ENCODE measurements around the gene CREBBP.

- TF ChIP-seq USF1 (IDR thresholded peaks at IDR 0.05) (no peak), CREB1 (IDR thresholded peaks at IDR 0.05; ENCODE audit: low read depth) (no peak), EP300 (IDR thresholded peaks at IDR 0.05; ENCODE audit: borderline replicate concordance) (no peak), CEBPB (IDR thresholded peaks at IDR 0.05) (no peak), RAD21 (IDR thresholded peaks at IDR 0.05; ENCODE audit: low read depth) (no peak), EGR1 (IDR thresholded peaks at IDR 0.05) (no peak), TAF1 (IDR thresholded peaks at IDR 0.05; ENCODE audit: low read depth) (no peak)
- TF ChIP-seq, protein P1, sequence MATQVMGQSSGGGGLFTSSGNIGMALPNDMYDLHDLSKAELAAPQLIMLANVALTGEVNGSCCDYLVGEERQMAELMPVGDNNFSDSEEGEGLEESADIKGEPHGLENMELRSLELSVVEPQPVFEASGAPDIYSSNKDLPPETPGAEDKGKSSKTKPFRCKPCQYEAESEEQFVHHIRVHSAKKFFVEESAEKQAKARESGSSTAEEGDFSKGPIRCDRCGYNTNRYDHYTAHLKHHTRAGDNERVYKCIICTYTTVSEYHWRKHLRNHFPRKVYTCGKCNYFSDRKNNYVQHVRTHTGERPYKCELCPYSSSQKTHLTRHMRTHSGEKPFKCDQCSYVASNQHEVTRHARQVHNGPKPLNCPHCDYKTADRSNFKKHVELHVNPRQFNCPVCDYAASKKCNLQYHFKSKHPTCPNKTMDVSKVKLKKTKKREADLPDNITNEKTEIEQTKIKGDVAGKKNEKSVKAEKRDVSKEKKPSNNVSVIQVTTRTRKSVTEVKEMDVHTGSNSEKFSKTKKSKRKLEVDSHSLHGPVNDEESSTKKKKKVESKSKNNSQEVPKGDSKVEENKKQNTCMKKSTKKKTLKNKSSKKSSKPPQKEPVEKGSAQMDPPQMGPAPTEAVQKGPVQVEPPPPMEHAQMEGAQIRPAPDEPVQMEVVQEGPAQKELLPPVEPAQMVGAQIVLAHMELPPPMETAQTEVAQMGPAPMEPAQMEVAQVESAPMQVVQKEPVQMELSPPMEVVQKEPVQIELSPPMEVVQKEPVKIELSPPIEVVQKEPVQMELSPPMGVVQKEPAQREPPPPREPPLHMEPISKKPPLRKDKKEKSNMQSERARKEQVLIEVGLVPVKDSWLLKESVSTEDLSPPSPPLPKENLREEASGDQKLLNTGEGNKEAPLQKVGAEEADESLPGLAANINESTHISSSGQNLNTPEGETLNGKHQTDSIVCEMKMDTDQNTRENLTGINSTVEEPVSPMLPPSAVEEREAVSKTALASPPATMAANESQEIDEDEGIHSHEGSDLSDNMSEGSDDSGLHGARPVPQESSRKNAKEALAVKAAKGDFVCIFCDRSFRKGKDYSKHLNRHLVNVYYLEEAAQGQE (IDR thresholded peaks at IDR 0.05; ENCODE audit: low read depth) = no peak
These were observed 92.4 kb downstream of the CREBBP start for GRCh38 chr16:3787924-3788661.

Measured in Ishikawa (cell line).